ENCODE data around the gene OGFR.

Gene OGFR

GRCh38 chr20:62804627-62805154 is at the start of gene OGFR:
Gene OGFR (plus strand): TSS chr20:62804835. CDS start chr20:62804860, 25 bp downstream.
- DNase-seq: peak; percentile 79

- DNase-seq: no peak
These were observed 49.7 kb upstream of the OGFR start for GRCh38 chr20:62754991-62755356.

GRCh38 chr20:62755817-62756724 is 48.6 kb upstream of the OGFR start:
- DNase-seq: no peak

GRCh38 chr20:62758226-62758912 is 46.3 kb upstream of the OGFR start:
- DNase-seq: no peak

GRCh38 chr20:62759981-62760431 is 44.6 kb upstream of the OGFR start:
- no peak for DNase-seq

- DNase-seq: no peak
These were observed 44.2 kb upstream of the OGFR start for GRCh38 chr20:62760471-62760855.

GRCh38 chr20:62760856-62761758 is 43.5 kb upstream of the OGFR start:
- DNase-seq: peak; percentile 62

- no peak for DNase-seq
These were observed 42.9 kb upstream of the OGFR start for GRCh38 chr20:62761759-62762131.

- no peak for DNase-seq
These were observed 42.3 kb upstream of the OGFR start for GRCh38 chr20:62762376-62762775.

GRCh38 chr20:62762801-62763368 is 41.8 kb upstream of the OGFR start:
- no peak for DNase-seq

- DNase-seq: no peak
These were observed 41.2 kb upstream of the OGFR start for GRCh38 chr20:62763404-62763803.

GRCh38 chr20:62764156-62764935 is 40.3 kb upstream of the OGFR start:
- DNase-seq: no peak

GRCh38 chr20:62765021-62765420 is 39.6 kb upstream of the OGFR start:
- DNase-seq: no peak

GRCh38 chr20:62765432-62766070 is 39.1 kb upstream of the OGFR start:
- DNase-seq: no peak

GRCh38 chr20:62766071-62766450 is 38.6 kb upstream of the OGFR start:
- no peak for DNase-seq

- DNase-seq: no peak
These were observed 37.9 kb upstream of the OGFR start for GRCh38 chr20:62766716-62767115.

GRCh38 chr20:62768234-62768546 is 36.4 kb upstream of the OGFR start:
- DNase-seq: no peak

GRCh38 chr20:62768551-62769287 is 35.9 kb upstream of the OGFR start:
- DNase-seq: peak; percentile 51

GRCh38 chr20:62769346-62770071 is 35.1 kb upstream of the OGFR start:
- no peak for DNase-seq
